Panc1 (cell line): ENCODE data around the gene PBRM1. TPM values are rescaled to one million over a fixed set of nuclear protein-coding genes. Genes with fewer than 3 reads are reported as not detected.

Source experiments
- ATAC-seq: fragments of 200-7000 bp; cut with Tn5 transposase; 2 replicates; pipeline ENCODE4 v1.9.1; 2020; ENCODE audit warnings: mild to moderate bottlenecking, moderate library complexity
- BruUV-seq: library from RNA; stranded (reverse); fragments of 400-500 nt; replicated peaks from 2 replicates; lab custom pipeline; 2021; lab: Mats Ljungman, UMichigan
- CTCF ChIA-PET: fragments of 300-600 bp; sonication (Branson Sonifier 250); formaldehyde crosslinking; loops from one replicate; lab custom pipeline; 2022; ENCODE audit warnings: antibody characterized with exemption; lab: Charles Lee
- POLR2A ChIA-PET: fragments of 300-600 bp; sonication (Branson Sonifier 250); formaldehyde crosslinking; loops from one replicate; lab custom pipeline; 2022; ENCODE audit warnings: antibody characterized with exemption; lab: Charles Lee
- DNase-seq: peaks from one replicate; pipeline ENCODE4 v3.0.0-alpha.2; 2010; ENCODE audit warnings: low read depth, low spot score
- H3K27ac ChIP-seq: 2 replicates; pipeline ENCODE4 v1.5.1; 2011; ENCODE audit warnings: mild to moderate bottlenecking, low read length, inconsistent platforms
- H3K27me3 ChIP-seq: fragments of 200-500 bp; sonication (Bioruptor generic); 2 replicates; pipeline ENCODE4 v1.6.0; 2014; ENCODE audit warnings: low read length, inconsistent platforms; ENCODE audit not compliant: control insufficient read depth, insufficient read depth
- H3K36me3 ChIP-seq: fragments of 200-500 bp; sonication (Bioruptor generic); 2 replicates; pipeline ENCODE4 v1.5.1; 2014; ENCODE audit warnings: inconsistent platforms, mild to moderate bottlenecking, low read length, moderate library complexity; ENCODE audit not compliant: control insufficient read depth, insufficient read depth
- H3K4me1 ChIP-seq: 2 replicates; pipeline ENCODE4 v1.5.1; 2011; ENCODE audit warnings: inconsistent platforms, mild to moderate bottlenecking, low read length, moderate library complexity; ENCODE audit not compliant: control insufficient read depth, insufficient read depth
- H3K4me3 ChIP-seq, 2 experiments: 2 replicates each; pipeline ENCODE4 v1.5.1; 2011 to 2012; ENCODE audit warnings: low read depth in 2 of 2, low read length in 2 of 2, mild to moderate bottlenecking in 2 of 2, inconsistent platforms in 1 of 2, moderate library complexity in 1 of 2
- H3K9me3 ChIP-seq: fragments of 200-500 bp; sonication (Bioruptor generic); 2 replicates; pipeline ENCODE4 v1.5.1; 2014; ENCODE audit warnings: low read depth, mild to moderate bottlenecking, inconsistent platforms, low read length, moderate library complexity; ENCODE audit not compliant: control insufficient read depth, insufficient read depth
- POLR2AphosphoS5 ChIP-seq: IDR thresholded peaks from 2 replicates; pipeline ENCODE4 v1.6.1; 2012; ENCODE audit warnings: mild to moderate bottlenecking, low read depth, low read length, moderate library complexity
- SIN3A ChIP-seq: IDR thresholded peaks from 2 replicates; pipeline ENCODE4 v1.6.1; 2012; ENCODE audit warnings: low read depth, mild to moderate bottlenecking, low read length, moderate library complexity, borderline replicate concordance; ENCODE audit not compliant: insufficient read depth
- TCF7L2 ChIP-seq: IDR thresholded peaks from 2 replicates; pipeline ENCODE4 v1.6.1; 2011; ENCODE audit warnings: mild to moderate bottlenecking, low read depth, low read length, inconsistent platforms
- in situ Hi-C: cut with HindIII; loops from 2 replicates; pipeline ENCODE4 v1.10.0; 2016; ENCODE audit warnings: low sequenced_read_pairs, low pct_unique_long_range_greater_than_20kb
- intact Hi-C: fragments of 100-400 bp; cut with micrococcal nuclease; formaldehyde crosslinking; loops from one replicate; pipeline ENCODE4 v1.10.0; 2022; ENCODE audit not compliant: unreplicated experiment
- total RNA-seq: library from RNA; stranded (reverse); gene quantifications from one replicate; pipeline ENCODE4 v1.2.1, GENCODE V29; 2021; ENCODE audit not compliant: unreplicated experiment
- TF ChIP-seq, protein P1 (sequence below), 2 experiments: IDR thresholded peaks; 2 replicates each; pipeline ENCODE4 v1.6.1; 2011 to 2012; ENCODE audit warnings: low read depth in 2 of 2, control low read depth in 1 of 2, low read length in 1 of 2, mild to moderate bottlenecking in 1 of 2, moderate library complexity in 1 of 2; ENCODE audit not compliant: insufficient read depth in 1 of 2
- TF ChIP-seq, protein P2 (sequence below): fragments of 450-650 bp; IDR thresholded peaks from 2 replicates; pipeline ENCODE4 v1.5.1; 2017; ENCODE audit warnings: mild to moderate bottlenecking

Gene PBRM1
- total RNA-seq, 1 experiment from 2014 or later, result 43.5 TPM

DNA sequence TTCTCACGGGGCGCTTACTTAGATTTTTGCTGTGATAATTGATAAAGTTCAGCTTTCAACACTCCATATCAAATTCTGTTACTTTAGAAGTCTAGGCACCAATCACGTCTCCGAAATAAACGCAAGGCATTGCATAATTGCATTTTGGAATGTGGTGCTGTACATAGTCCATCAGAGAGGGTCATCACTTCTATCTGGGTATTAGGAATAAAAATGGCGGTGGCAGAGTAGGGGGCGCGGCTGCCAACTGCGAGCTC, 149.7 kb downstream of the PBRM1 start:
- no TSS peak for BruUV-seq
- Histone ChIP-seq H3K27ac (peak overlapping the region; percentile 82), H3K4me3 (peak overlapping the region; percentile 25 to 49; a peak in 3 of 4 replicates), H3K4me1 (peaks cover 21% of the 10 kb centered on the region), H3K27me3 (no peaks in the 10 kb centered on the region), H3K36me3 (no peaks in the 10 kb centered on the region; the same call in 1 of the 2 replicates), H3K9me3 (no peaks in the 10 kb centered on the region)
- CTCF ChIA-PET, result no interaction called here
- no peak for DNase-seq
- in situ Hi-C loops (no loop called here), intact Hi-C loops (no loop called here)
- TF ChIP-seq TCF7L2, result no peak
- TF ChIP-seq, protein P1, sequence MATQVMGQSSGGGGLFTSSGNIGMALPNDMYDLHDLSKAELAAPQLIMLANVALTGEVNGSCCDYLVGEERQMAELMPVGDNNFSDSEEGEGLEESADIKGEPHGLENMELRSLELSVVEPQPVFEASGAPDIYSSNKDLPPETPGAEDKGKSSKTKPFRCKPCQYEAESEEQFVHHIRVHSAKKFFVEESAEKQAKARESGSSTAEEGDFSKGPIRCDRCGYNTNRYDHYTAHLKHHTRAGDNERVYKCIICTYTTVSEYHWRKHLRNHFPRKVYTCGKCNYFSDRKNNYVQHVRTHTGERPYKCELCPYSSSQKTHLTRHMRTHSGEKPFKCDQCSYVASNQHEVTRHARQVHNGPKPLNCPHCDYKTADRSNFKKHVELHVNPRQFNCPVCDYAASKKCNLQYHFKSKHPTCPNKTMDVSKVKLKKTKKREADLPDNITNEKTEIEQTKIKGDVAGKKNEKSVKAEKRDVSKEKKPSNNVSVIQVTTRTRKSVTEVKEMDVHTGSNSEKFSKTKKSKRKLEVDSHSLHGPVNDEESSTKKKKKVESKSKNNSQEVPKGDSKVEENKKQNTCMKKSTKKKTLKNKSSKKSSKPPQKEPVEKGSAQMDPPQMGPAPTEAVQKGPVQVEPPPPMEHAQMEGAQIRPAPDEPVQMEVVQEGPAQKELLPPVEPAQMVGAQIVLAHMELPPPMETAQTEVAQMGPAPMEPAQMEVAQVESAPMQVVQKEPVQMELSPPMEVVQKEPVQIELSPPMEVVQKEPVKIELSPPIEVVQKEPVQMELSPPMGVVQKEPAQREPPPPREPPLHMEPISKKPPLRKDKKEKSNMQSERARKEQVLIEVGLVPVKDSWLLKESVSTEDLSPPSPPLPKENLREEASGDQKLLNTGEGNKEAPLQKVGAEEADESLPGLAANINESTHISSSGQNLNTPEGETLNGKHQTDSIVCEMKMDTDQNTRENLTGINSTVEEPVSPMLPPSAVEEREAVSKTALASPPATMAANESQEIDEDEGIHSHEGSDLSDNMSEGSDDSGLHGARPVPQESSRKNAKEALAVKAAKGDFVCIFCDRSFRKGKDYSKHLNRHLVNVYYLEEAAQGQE (IDR thresholded peaks at IDR 0.05; ENCODE audit: insufficient read depth in 1 of 2, low read depth in 2 of 2, low read length in 1 of 2), result no peak
- TF ChIP-seq, protein P2, sequence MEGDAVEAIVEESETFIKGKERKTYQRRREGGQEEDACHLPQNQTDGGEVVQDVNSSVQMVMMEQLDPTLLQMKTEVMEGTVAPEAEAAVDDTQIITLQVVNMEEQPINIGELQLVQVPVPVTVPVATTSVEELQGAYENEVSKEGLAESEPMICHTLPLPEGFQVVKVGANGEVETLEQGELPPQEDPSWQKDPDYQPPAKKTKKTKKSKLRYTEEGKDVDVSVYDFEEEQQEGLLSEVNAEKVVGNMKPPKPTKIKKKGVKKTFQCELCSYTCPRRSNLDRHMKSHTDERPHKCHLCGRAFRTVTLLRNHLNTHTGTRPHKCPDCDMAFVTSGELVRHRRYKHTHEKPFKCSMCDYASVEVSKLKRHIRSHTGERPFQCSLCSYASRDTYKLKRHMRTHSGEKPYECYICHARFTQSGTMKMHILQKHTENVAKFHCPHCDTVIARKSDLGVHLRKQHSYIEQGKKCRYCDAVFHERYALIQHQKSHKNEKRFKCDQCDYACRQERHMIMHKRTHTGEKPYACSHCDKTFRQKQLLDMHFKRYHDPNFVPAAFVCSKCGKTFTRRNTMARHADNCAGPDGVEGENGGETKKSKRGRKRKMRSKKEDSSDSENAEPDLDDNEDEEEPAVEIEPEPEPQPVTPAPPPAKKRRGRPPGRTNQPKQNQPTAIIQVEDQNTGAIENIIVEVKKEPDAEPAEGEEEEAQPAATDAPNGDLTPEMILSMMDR, result no peak
- POLR2A ChIA-PET, result interaction anchor here (0.7 kb wide), 1 partner anchor 9 kb away, joined by 3 read pairs; no protein-coding TSS in a partner anchor
- ATAC-seq, result no peak

DNA sequence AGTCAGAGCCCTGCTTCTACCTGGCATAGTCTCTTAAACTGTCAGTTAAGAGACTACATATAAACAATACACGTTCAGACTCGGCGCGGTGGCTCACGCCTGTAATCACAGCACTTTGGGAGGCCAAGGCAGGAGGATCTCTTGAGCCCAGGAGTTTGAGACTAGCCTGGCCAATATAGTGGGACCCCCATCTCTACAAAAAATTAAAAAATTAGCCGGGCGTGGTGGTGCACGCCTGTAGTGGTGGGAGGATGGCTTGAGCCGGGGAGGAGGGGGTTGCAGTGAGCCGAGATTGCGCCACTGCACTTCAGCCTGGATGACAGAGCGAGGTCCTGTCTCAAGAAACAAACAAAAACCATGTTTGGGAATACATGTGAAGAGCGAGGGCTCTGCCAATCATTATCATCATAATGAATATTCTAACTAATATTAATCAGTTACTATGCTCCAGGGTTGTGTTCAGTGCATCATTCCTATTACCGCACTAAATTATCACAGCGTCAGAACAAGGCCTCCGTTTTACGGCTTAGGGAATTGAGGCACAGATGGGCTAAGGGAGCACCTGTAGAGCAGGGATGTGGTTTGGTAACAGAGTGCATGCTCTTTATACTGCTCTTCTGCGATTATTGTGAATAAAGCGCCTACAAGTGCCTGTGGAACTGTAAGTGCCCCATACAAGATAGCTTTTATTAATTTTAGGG, 150.2 kb downstream of the PBRM1 start:
- TF ChIP-seq SIN3A, result no peak
- TF ChIP-seq POLR2AphosphoS5, result no peak
- TF ChIP-seq, protein P1 (IDR thresholded peaks at IDR 0.05; ENCODE audit: insufficient read depth in 1 of 2, low read depth in 2 of 2, low read length in 1 of 2), result no peak
- TF ChIP-seq TCF7L2, result no peak
- TF ChIP-seq, protein P2, result no peak
- BruUV-seq, result no TSS peak
- peak overlapping the region; percentile 82 for H3K27ac ChIP-seq
- H3K4me1 ChIP-seq, result peaks cover 21% of the 10 kb centered on the region
- ChIA-PET POLR2A (interaction anchor here (0.7 kb wide), 1 partner anchor 8 kb away, joined by 3 read pairs; no protein-coding TSS in a partner anchor), CTCF (no interaction called here)
- H3K36me3 ChIP-seq, result no peaks in the 10 kb centered on the region; the same call in 1 of the 2 replicates
- ATAC-seq, result no peak
- intact Hi-C loops, result no loop called here
- no peak for DNase-seq
- H3K4me3 ChIP-seq, result peak overlapping the region; percentile 25 to 49; a peak in 3 of 4 replicates
- H3K27me3 ChIP-seq, result no peaks in the 10 kb centered on the region
- in situ Hi-C loops, result no loop called here
- H3K9me3 ChIP-seq, result no peaks in the 10 kb centered on the region
